H9 (cell line): ENCODE data around the gene ATP8A1. TPM values are rescaled to one million over a fixed set of nuclear protein-coding genes. Genes with fewer than 3 reads are reported as not detected.

Source experiments
- DNase-seq: peaks from one replicate; pipeline ENCODE4 v3.0.0-alpha.2; 2017
- H2AFZ ChIP-seq: one replicate; pipeline ENCODE4 v1.6.1; 2013; ENCODE audit warnings: mild to moderate bottlenecking, low read length, control low read depth, moderate library complexity
- H2AK5ac ChIP-seq: 2 replicates; pipeline ENCODE4 v1.6.1; 2013; ENCODE audit warnings: low read length, control low read depth, mixed read lengths; ENCODE audit not compliant: insufficient read length
- H2BK120ac ChIP-seq: one replicate; pipeline ENCODE4 v1.6.1; 2013; ENCODE audit warnings: low read depth, mild to moderate bottlenecking, low read length, control low read depth, inconsistent platforms; ENCODE audit not compliant: poor library complexity, severe bottlenecking
- H2BK12ac ChIP-seq: 2 replicates; pipeline ENCODE4 v1.6.1; 2013; ENCODE audit warnings: low read length, control low read depth, mixed read lengths, low read depth; ENCODE audit not compliant: insufficient read length
- H2BK15ac ChIP-seq: 2 replicates; pipeline ENCODE4 v1.6.1; 2013; ENCODE audit warnings: low read depth, low read length, control low read depth
- H2BK20ac ChIP-seq: one replicate; pipeline ENCODE4 v1.6.1; 2013; ENCODE audit warnings: low read depth, mild to moderate bottlenecking, low read length, control low read depth, inconsistent platforms; ENCODE audit not compliant: poor library complexity, severe bottlenecking
- H2BK5ac ChIP-seq: 2 replicates; pipeline ENCODE4 v1.6.1; 2013; ENCODE audit warnings: low read length, control low read depth, mixed read lengths; ENCODE audit not compliant: insufficient read length
- H3K14ac ChIP-seq: 2 replicates; pipeline ENCODE4 v1.6.1; 2013; ENCODE audit warnings: low read length, control low read depth; ENCODE audit not compliant: insufficient read depth
- H3K18ac ChIP-seq: 2 replicates; pipeline ENCODE4 v1.6.1; 2013; ENCODE audit warnings: low read depth, mild to moderate bottlenecking, mixed read lengths, low read length, control low read depth; ENCODE audit not compliant: insufficient read length
- H3K23ac ChIP-seq: 2 replicates; pipeline ENCODE4 v1.6.1; 2013; ENCODE audit warnings: low read length, control low read depth, mixed read lengths, low read depth; ENCODE audit not compliant: insufficient read length
- H3K23me2 ChIP-seq: 2 replicates; pipeline ENCODE4 v1.6.1; 2013; ENCODE audit warnings: low read depth, mild to moderate bottlenecking, mixed read lengths, low read length, control low read depth; ENCODE audit not compliant: insufficient read length, poor library complexity, severe bottlenecking
- H3K27ac ChIP-seq: 2 replicates; pipeline ENCODE4 v1.5.1; 2013; ENCODE audit warnings: low read length, control low read depth, mixed read lengths, low read depth; ENCODE audit not compliant: insufficient read length
- H3K27me3 ChIP-seq: 2 replicates; pipeline ENCODE4 v1.6.1; 2013; ENCODE audit warnings: low read length, control low read depth, inconsistent platforms; ENCODE audit not compliant: insufficient read depth
- H3K4ac ChIP-seq: 2 replicates; pipeline ENCODE4 v1.6.1; 2013; ENCODE audit warnings: low read depth, mild to moderate bottlenecking, control low read depth, inconsistent platforms, low read length, moderate library complexity
- H3K4me1 ChIP-seq: 2 replicates; pipeline ENCODE4 v1.6.1; 2013; ENCODE audit warnings: low read length, control low read depth, inconsistent platforms; ENCODE audit not compliant: insufficient read depth
- H3K4me2 ChIP-seq: 2 replicates; pipeline ENCODE4 v1.6.1; 2013; ENCODE audit warnings: low read length, control low read depth, mixed read lengths; ENCODE audit not compliant: insufficient read length, insufficient read depth
- H3K56ac ChIP-seq: 2 replicates; pipeline ENCODE4 v1.6.1; 2013; ENCODE audit warnings: low read depth, mild to moderate bottlenecking, mixed read lengths, low read length, control low read depth; ENCODE audit not compliant: insufficient read length
- H3K79me1 ChIP-seq: 2 replicates; pipeline ENCODE4 v1.6.1; 2013; ENCODE audit warnings: low read depth, mild to moderate bottlenecking, moderate library complexity, low read length, control low read depth, inconsistent platforms; ENCODE audit not compliant: insufficient read depth, poor library complexity, severe bottlenecking
- H3K79me2 ChIP-seq: 2 replicates; pipeline ENCODE4 v1.6.1; 2013; ENCODE audit warnings: low read length, control low read depth, inconsistent platforms; ENCODE audit not compliant: insufficient read depth
- H3K9ac ChIP-seq: 2 replicates; pipeline ENCODE4 v1.6.1; 2013; ENCODE audit warnings: low read length, control low read depth, mixed read lengths; ENCODE audit not compliant: insufficient read length; ENCODE audit errors: extremely low read depth
- H3K9me3 ChIP-seq: one replicate; pipeline ENCODE4 v1.6.1; 2013; ENCODE audit warnings: low read depth, low read length, inconsistent platforms; ENCODE audit not compliant: control insufficient read depth
- H3T11ph ChIP-seq: one replicate; pipeline ENCODE4 v1.6.1; 2013; ENCODE audit warnings: mild to moderate bottlenecking, low read length, control low read depth, inconsistent platforms
- H4K20me1 ChIP-seq: one replicate; pipeline ENCODE4 v1.6.1; 2013; ENCODE audit not compliant: control insufficient read depth, insufficient read length, insufficient read depth
- H4K5ac ChIP-seq: 2 replicates; pipeline ENCODE4 v1.6.1; 2013; ENCODE audit warnings: low read depth, mild to moderate bottlenecking, mixed read lengths, low read length, control low read depth; ENCODE audit not compliant: insufficient read length
- H4K8ac ChIP-seq: replicated peaks from 2 replicates; pipeline ENCODE4 v1.6.1; 2013; ENCODE audit warnings: low read length, control low read depth, mixed read lengths, low read depth; ENCODE audit not compliant: insufficient read length
- H4K91ac ChIP-seq: 2 replicates; pipeline ENCODE4 v1.6.1; 2013; ENCODE audit warnings: low read depth, mild to moderate bottlenecking, moderate library complexity, mixed read lengths, low read length, control low read depth; ENCODE audit not compliant: insufficient read length
- H3K27ac Mint-ChIP-seq, 3 experiments: 2 replicates in 2 of 3; 3 replicates in 1 of 3; pipeline ENCODE4 v1.8.0; 2020 to 2021; ENCODE audit warnings: mixed read lengths in 3 of 3, mild to moderate bottlenecking in 1 of 3, moderate library complexity in 1 of 3
- H3K27me3 Mint-ChIP-seq: 2 replicates; pipeline ENCODE4 v1.8.0; 2021; ENCODE audit warnings: low read depth, mild to moderate bottlenecking, moderate library complexity, mixed read lengths
- H3K36me3 Mint-ChIP-seq, 3 experiments: 2 replicates in 2 of 3; 3 replicates in 1 of 3; pipeline ENCODE4 v1.8.0; 2020 to 2021; ENCODE audit warnings: low read depth in 3 of 3, mixed read lengths in 3 of 3; ENCODE audit not compliant: insufficient read depth in 1 of 3
- H3K4me1 Mint-ChIP-seq, 2 experiments: 2 replicates each; pipeline ENCODE4 v1.8.0; 2020; ENCODE audit warnings: mixed read lengths in 2 of 2
- H3K4me3 Mint-ChIP-seq, 2 experiments: 2 replicates in 1 of 2; 3 replicates in 1 of 2; pipeline ENCODE4 v1.8.0; 2020 to 2021; ENCODE audit warnings: mild to moderate bottlenecking in 2 of 2, mixed read lengths in 2 of 2, moderate library complexity in 1 of 2
- H3K9me3 Mint-ChIP-seq, 2 experiments: 2 replicates in 1 of 2; 3 replicates in 1 of 2; pipeline ENCODE4 v1.8.0; 2020; ENCODE audit warnings: mild to moderate bottlenecking in 2 of 2, mixed read lengths in 2 of 2, moderate library complexity in 1 of 2
- WGBS: extraction: QIAGEN DNeasy Blood & Tissue Kit; methylation state at CpG from one replicate; pipeline ENCODE4 v1.1.7; 2013; ENCODE audit warnings: missing lambda C conversion rate, low lambda C conversion rate, mixed read lengths; ENCODE audit not compliant: insufficient read length; ENCODE audit errors: extremely low coverage; 5-methylcytosine and 5-hydroxymethylcytosine counted together
- total RNA-seq: library from RNA; stranded (reverse); gene quantifications from 2 replicates; pipeline ENCODE4 v1.2.1, GENCODE V29; 2021
- TF ChIP-seq, protein P1 (sequence below): fragments of 200-600 bp; sonication (generic); conservative IDR thresholded peaks from 3 replicates; pipeline ENCODE4 v1.8.0; 2021; ENCODE audit warnings: antibody characterized with exemption, mild to moderate bottlenecking

Gene ATP8A1
- total RNA-seq, 1 experiment from 2014 or later = 5.1 TPM

- H3K27me3 Mint-ChIP-seq = no peaks in the 10 kb centered on the region
- no peak overlapping the region for H2BK20ac ChIP-seq
- no peak overlapping the region for H3K4ac ChIP-seq
- no peaks in the 10 kb centered on the region for H3K27me3 ChIP-seq
- no peak overlapping the region for H4K8ac ChIP-seq
- H3K23ac ChIP-seq = no peak overlapping the region
- no peak overlapping the region for H3K4me3 Mint-ChIP-seq
- no peaks in the 10 kb centered on the region for H3K9me3 Mint-ChIP-seq
- no peaks in the 10 kb centered on the region for H3K79me1 ChIP-seq
- H3K79me2 ChIP-seq = no peaks in the 10 kb centered on the region
- H3K27ac ChIP-seq = no peak overlapping the region
- no peak overlapping the region for H3K9ac ChIP-seq
- no peak overlapping the region for H2AK5ac ChIP-seq
- no peak overlapping the region for H2BK12ac ChIP-seq
- H3K18ac ChIP-seq = no peak overlapping the region
- H3K23me2 ChIP-seq = no peaks in the 10 kb centered on the region
- H3K4me1 ChIP-seq = no peaks in the 10 kb centered on the region
- H4K91ac ChIP-seq = no peak overlapping the region
- H3K4me1 Mint-ChIP-seq = peaks cover 5 to 12% of the 10 kb centered on the region in 2 experiments; a peak in 3 of 4 replicates
- TF ChIP-seq, protein P1, sequence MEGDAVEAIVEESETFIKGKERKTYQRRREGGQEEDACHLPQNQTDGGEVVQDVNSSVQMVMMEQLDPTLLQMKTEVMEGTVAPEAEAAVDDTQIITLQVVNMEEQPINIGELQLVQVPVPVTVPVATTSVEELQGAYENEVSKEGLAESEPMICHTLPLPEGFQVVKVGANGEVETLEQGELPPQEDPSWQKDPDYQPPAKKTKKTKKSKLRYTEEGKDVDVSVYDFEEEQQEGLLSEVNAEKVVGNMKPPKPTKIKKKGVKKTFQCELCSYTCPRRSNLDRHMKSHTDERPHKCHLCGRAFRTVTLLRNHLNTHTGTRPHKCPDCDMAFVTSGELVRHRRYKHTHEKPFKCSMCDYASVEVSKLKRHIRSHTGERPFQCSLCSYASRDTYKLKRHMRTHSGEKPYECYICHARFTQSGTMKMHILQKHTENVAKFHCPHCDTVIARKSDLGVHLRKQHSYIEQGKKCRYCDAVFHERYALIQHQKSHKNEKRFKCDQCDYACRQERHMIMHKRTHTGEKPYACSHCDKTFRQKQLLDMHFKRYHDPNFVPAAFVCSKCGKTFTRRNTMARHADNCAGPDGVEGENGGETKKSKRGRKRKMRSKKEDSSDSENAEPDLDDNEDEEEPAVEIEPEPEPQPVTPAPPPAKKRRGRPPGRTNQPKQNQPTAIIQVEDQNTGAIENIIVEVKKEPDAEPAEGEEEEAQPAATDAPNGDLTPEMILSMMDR = no peak
- no peak overlapping the region for H2BK15ac ChIP-seq
- H3T11ph ChIP-seq = no peak overlapping the region
- no peak overlapping the region for H2BK5ac ChIP-seq
- H3K9me3 ChIP-seq = no peaks in the 10 kb centered on the region
- H4K20me1 ChIP-seq = no peaks in the 10 kb centered on the region
- WGBS = no CpG with 5 or more reads among the region's 3 CpGs
- no peaks in the 10 kb centered on the region for H3K36me3 Mint-ChIP-seq
- no peak for DNase-seq
- H2AFZ ChIP-seq = no peak overlapping the region
- H2BK120ac ChIP-seq = no peak overlapping the region
- H3K56ac ChIP-seq = no peak overlapping the region
- H3K27ac Mint-ChIP-seq = no peak overlapping the region
- H3K4me2 ChIP-seq = no peak overlapping the region
- no peak overlapping the region for H3K14ac ChIP-seq
- no peak overlapping the region for H4K5ac ChIP-seq
Measured at GRCh38 chr4:42636645-42636949, 20.3 kb downstream of the ATP8A1 start.
